ENCODE data around the gene MCC.

The MCC gene

GRCh38 chr5:113036321-113036720, 451.9 kb downstream of the MCC start:
- FAIRE-seq (no peak), DNase-seq (ENCODE audit: insufficient read length, low spot score) (no peak)
- TF ChIP-seq POU2F2 (IDR thresholded peaks at IDR 0.05; ENCODE audit: low read depth, low read length): no peak
- TF ChIP-seq SPI1 (IDR thresholded peaks at IDR 0.05; ENCODE audit: low read depth, low read length): no peak
- no peak for TF ChIP-seq TAF1 (IDR thresholded peaks at IDR 0.05; ENCODE audit: low read depth, low read length)
- TF ChIP-seq POLR2A (IDR thresholded peaks at IDR 0.05; ENCODE audit: low read depth, low read length): no peak
- no peak for TF ChIP-seq PAX5 (IDR thresholded peaks at IDR 0.05; ENCODE audit: insufficient read depth, low read length, severe bottlenecking)
- no peak for TF ChIP-seq POLR2AphosphoS5 (IDR thresholded peaks at IDR 0.05; ENCODE audit: low read depth, low read length)

DNA sequence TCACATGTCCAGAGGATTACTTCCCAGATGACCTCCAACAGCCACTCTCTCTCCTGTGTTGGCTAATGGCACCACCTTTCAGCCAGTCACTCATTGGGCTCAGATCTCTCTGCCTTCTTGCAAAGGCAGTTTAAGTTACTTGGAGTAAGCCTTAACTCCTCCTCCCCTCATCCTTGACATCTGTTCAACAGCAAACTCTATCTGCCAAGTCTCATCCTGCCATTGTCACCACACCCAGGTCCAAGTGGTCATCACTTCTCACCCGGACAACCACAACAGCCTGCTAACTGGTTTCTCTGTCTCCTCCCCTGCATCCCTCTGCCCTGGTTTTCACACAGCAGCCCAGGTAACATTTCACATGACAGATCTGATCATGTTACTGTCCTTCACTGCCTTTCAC, 453.2 kb downstream of the MCC start:
- FAIRE-seq (no peak), DNase-seq (ENCODE audit: insufficient read length, low spot score) (no peak)
- TF ChIP-seq SPI1 (IDR thresholded peaks at IDR 0.05; ENCODE audit: low read depth, low read length): no peak
- no peak for TF ChIP-seq POLR2A (IDR thresholded peaks at IDR 0.05; ENCODE audit: low read depth, low read length)
- TF ChIP-seq TAF1 (IDR thresholded peaks at IDR 0.05; ENCODE audit: low read depth, low read length): no peak
- no peak for TF ChIP-seq POU2F2 (IDR thresholded peaks at IDR 0.05; ENCODE audit: low read depth, low read length)
- TF ChIP-seq POLR2AphosphoS5 (IDR thresholded peaks at IDR 0.05; ENCODE audit: low read depth, low read length): no peak
- TF ChIP-seq PAX5 (IDR thresholded peaks at IDR 0.05; ENCODE audit: insufficient read depth, low read length, severe bottlenecking): no peak

DNA sequence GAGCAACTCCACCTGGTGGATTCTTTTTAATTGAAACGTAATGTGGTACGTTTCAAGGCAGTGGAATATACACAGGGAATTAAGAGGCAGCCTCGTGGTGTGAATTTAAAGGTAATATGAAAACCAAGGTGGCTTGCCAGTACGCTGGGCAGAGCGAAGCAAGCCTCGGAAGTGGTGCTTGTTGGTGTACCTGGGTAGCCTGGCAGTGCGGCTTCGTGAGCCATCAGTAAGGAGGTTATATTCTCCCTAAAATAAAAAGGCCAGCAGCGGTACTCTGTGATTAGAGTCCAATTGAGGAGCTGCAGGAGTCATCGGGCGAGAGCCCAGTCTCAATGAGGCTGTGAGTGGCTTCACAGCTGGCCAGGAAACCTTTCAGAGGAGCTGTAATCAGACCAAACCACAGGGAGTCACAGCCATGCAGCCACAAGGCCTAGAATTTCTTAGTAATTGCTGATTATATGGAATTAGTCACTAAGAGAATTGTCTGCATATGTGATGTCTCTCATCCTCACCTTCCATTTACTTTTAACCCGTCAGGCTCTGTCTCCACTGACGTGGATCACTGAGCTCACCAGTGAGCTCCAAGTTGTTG, 454.0 kb downstream of the MCC start:
- FAIRE-seq (no peak), DNase-seq (ENCODE audit: insufficient read length, low spot score) (no peak)
- no peak for TF ChIP-seq TAF1 (IDR thresholded peaks at IDR 0.05; ENCODE audit: low read depth, low read length)
- TF ChIP-seq POLR2AphosphoS5 (IDR thresholded peaks at IDR 0.05; ENCODE audit: low read depth, low read length): no peak

DNA sequence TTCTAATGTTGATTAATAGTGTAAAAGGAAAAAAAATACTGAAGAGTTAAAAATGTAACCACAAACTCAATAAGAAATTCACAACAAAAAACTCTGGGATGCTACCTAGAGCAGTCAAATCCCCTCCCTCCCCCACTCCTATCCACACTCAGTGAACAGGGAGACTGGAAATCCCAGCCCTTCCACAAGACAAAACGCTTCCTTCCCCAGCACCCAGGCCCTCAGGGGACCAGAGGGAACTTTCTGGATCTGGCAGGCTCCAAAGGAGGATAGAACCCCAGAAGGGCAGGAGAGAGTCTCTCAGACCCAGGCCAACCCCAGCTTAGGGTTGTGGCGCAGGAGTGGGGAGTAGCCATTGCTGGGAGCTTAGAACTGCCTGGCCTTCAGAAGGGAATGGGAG, 456.7 kb downstream of the MCC start:
- TF ChIP-seq POU2F2 (IDR thresholded peaks at IDR 0.05; ENCODE audit: low read depth, low read length) (no peak), POLR2AphosphoS5 (IDR thresholded peaks at IDR 0.05; ENCODE audit: low read depth, low read length) (no peak), TAF1 (IDR thresholded peaks at IDR 0.05; ENCODE audit: low read depth, low read length) (no peak), POLR2A (IDR thresholded peaks at IDR 0.05; ENCODE audit: low read depth, low read length) (no peak), PAX5 (IDR thresholded peaks at IDR 0.05; ENCODE audit: insufficient read depth, low read length, severe bottlenecking) (no peak)
- no peak for DNase-seq (ENCODE audit: insufficient read length, low spot score)
- no peak for FAIRE-seq

- TF ChIP-seq POU2F2 (IDR thresholded peaks at IDR 0.05; ENCODE audit: low read depth, low read length) (no peak), POLR2A (IDR thresholded peaks at IDR 0.05; ENCODE audit: low read depth, low read length) (no peak), SPI1 (IDR thresholded peaks at IDR 0.05; ENCODE audit: low read depth, low read length) (no peak), TAF1 (IDR thresholded peaks at IDR 0.05; ENCODE audit: low read depth, low read length) (no peak), POLR2AphosphoS5 (IDR thresholded peaks at IDR 0.05; ENCODE audit: low read depth, low read length) (no peak), PAX5 (IDR thresholded peaks at IDR 0.05; ENCODE audit: insufficient read depth, low read length, severe bottlenecking) (no peak)
- DNase-seq (ENCODE audit: insufficient read length, low spot score) (no peak), FAIRE-seq (no peak)
Measured at GRCh38 chr5:113031104-113031503, 457.1 kb downstream of the MCC start.

- FAIRE-seq: no peak
- TF ChIP-seq SPI1 (IDR thresholded peaks at IDR 0.05; ENCODE audit: low read depth, low read length): no peak
- TF ChIP-seq POU2F2 (IDR thresholded peaks at IDR 0.05; ENCODE audit: low read depth, low read length): no peak
- no peak for TF ChIP-seq TAF1 (IDR thresholded peaks at IDR 0.05; ENCODE audit: low read depth, low read length)
- TF ChIP-seq PAX5 (IDR thresholded peaks at IDR 0.05; ENCODE audit: insufficient read depth, low read length, severe bottlenecking): no peak
- TF ChIP-seq POLR2AphosphoS5 (IDR thresholded peaks at IDR 0.05; ENCODE audit: low read depth, low read length): no peak
- TF ChIP-seq POLR2A (IDR thresholded peaks at IDR 0.05; ENCODE audit: low read depth, low read length): no peak
- no peak for DNase-seq (ENCODE audit: insufficient read length, low spot score)
Measured at GRCh38 chr5:113029614-113030013, 458.6 kb downstream of the MCC start.

DNA sequence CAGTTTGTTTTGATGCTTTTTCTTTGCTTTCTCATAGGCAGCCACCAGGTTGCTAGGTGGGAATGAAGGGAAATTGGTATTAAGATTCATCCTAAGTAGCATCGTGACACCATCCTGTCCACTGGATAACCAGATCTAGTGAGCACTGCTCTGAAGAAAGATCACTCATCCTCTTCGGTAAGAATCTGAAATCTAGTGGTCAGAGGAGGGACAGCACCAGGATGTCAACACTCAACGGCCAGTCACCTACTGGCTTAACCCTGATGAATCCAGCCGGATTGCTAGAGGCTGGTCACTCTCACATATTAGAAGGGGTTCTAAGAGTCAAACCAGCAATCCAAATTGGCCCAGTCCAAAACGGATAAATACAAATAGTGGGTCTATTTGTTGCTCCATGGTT, 460.8 kb downstream of the MCC start:
- no peak for DNase-seq (ENCODE audit: insufficient read length, low spot score)
- TF ChIP-seq PAX5 (IDR thresholded peaks at IDR 0.05; ENCODE audit: insufficient read depth, low read length, severe bottlenecking): no peak
- FAIRE-seq: no peak

DNA sequence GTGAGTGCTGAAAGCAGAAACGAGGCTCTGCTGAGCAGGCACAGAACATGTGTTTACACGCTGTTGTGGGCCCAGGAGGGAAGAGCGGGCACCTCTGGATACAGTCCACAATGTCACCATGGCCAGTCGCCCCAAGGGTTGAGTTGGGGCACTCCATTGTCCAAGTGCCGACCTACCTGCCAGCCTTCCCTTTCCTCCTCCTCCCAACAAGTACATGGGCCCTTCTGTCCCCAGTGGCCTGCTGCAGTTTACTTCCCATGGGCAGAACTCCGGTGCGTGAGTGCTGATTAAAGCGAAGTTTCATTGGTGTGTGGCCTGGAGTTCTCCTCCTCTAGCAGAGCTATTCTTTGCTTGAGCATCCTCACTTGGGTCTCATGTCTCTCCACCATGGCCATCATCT, 461.2 kb downstream of the MCC start:
- FAIRE-seq (no peak), DNase-seq (ENCODE audit: insufficient read length, low spot score) (no peak)
- TF ChIP-seq TAF1 (IDR thresholded peaks at IDR 0.05; ENCODE audit: low read depth, low read length) (no peak), SPI1 (IDR thresholded peaks at IDR 0.05; ENCODE audit: low read depth, low read length) (no peak), PAX5 (IDR thresholded peaks at IDR 0.05; ENCODE audit: insufficient read depth, low read length, severe bottlenecking) (no peak), POLR2AphosphoS5 (IDR thresholded peaks at IDR 0.05; ENCODE audit: low read depth, low read length) (no peak), POU2F2 (IDR thresholded peaks at IDR 0.05; ENCODE audit: low read depth, low read length) (no peak), POLR2A (IDR thresholded peaks at IDR 0.05; ENCODE audit: low read depth, low read length) (no peak)

DNA sequence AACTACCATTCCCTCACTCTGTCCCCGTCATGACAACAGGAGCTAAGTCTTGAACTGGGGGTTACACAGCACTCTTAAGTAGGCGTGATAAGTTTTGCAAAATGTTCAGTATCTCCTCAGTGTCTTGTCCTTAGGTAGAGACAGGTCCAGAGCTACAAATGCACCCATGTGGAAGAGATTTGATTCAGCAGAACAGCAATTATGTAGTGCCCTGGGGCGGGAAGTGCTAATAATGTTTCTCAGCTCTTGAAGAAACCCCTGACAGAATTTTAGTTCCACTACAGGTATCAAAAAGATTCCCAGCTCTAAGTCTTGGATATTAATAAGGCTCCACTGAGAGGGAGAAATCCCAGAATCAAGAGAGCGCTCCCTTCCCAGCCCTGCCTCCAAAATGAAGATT, 462.0 kb downstream of the MCC start:
- TF ChIP-seq POLR2AphosphoS5 (IDR thresholded peaks at IDR 0.05; ENCODE audit: low read depth, low read length) (no peak), PAX5 (IDR thresholded peaks at IDR 0.05; ENCODE audit: insufficient read depth, low read length, severe bottlenecking) (no peak), TAF1 (IDR thresholded peaks at IDR 0.05; ENCODE audit: low read depth, low read length) (no peak), SPI1 (IDR thresholded peaks at IDR 0.05; ENCODE audit: low read depth, low read length) (no peak), POLR2A (IDR thresholded peaks at IDR 0.05; ENCODE audit: low read depth, low read length) (no peak), POU2F2 (IDR thresholded peaks at IDR 0.05; ENCODE audit: low read depth, low read length) (no peak)
- DNase-seq (ENCODE audit: insufficient read length, low spot score) (no peak), FAIRE-seq (no peak)

DNA sequence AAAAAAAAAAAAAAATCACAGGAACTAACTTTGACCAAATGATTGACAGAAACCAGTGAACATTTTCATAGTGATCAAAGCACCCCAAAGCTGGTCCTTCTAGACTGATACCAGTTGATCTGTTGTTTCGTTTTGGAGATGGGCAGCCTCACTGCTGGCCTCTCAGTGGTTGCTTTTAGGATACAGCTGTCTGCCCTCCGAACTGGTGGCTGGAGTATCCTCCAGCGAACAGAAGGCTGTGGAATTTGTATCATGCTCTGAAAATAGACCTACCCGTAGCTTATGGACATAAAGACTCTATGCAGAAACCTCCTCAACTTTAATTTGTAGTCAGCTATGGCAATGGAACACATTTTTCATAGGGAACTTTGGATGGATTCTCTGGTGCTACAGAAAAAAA, 462.7 kb downstream of the MCC start:
- FAIRE-seq: no peak

More for the DNA sequence above, 462.7 kb downstream of the MCC start:
- no peak for DNase-seq (ENCODE audit: insufficient read length, low spot score)
- TF ChIP-seq POLR2AphosphoS5 (IDR thresholded peaks at IDR 0.05; ENCODE audit: low read depth, low read length): no peak
- TF ChIP-seq TAF1 (IDR thresholded peaks at IDR 0.05; ENCODE audit: low read depth, low read length): no peak
- TF ChIP-seq SPI1 (IDR thresholded peaks at IDR 0.05; ENCODE audit: low read depth, low read length): no peak
- TF ChIP-seq POLR2A (IDR thresholded peaks at IDR 0.05; ENCODE audit: low read depth, low read length): no peak
- TF ChIP-seq PAX5 (IDR thresholded peaks at IDR 0.05; ENCODE audit: insufficient read depth, low read length, severe bottlenecking): no peak
- no peak for TF ChIP-seq POU2F2 (IDR thresholded peaks at IDR 0.05; ENCODE audit: low read depth, low read length)

Measured in GM12891 (cell line).